Brain microvascular endothelial cell (primary cell): ENCODE results near the gene STAMBP.

Experiments
- DNase-seq: peaks from one replicate; pipeline ENCODE4 v3.0.0-alpha.2; 2020
- H3K27ac ChIP-seq: fragments of 250-450 bp; sonication (Bioruptor Pico); 2 replicates; pipeline ENCODE4 v1.5.1; 2020; ENCODE audit warnings: mild to moderate bottlenecking, moderate library complexity
- H3K27me3 ChIP-seq: fragments of 250-450 bp; sonication (Bioruptor Pico); replicated peaks from 2 replicates; pipeline ENCODE4 v1.5.1; 2020; ENCODE audit warnings: mild to moderate bottlenecking
- H3K36me3 ChIP-seq: fragments of 250-450 bp; sonication (Bioruptor Pico); replicated peaks from 2 replicates; pipeline ENCODE4 v1.5.1; 2020; ENCODE audit warnings: mild to moderate bottlenecking
- H3K4me3 ChIP-seq: 2 replicates; pipeline ENCODE4 v1.5.1; 2011; ENCODE audit warnings: low read depth, mild to moderate bottlenecking, control low read depth, low read length, moderate library complexity
- CTCF ChIP-seq: IDR thresholded peaks from 2 replicates; pipeline ENCODE4 v1.5.1; 2011; ENCODE audit warnings: low read depth, mild to moderate bottlenecking, moderate library complexity, low read length, control low read depth, inconsistent platforms; ENCODE audit errors: missing control alignments
- in situ Hi-C: cut with HindIII; loops from 2 replicates; pipeline ENCODE4 v1.10.0; 2017; ENCODE audit warnings: low sequenced_read_pairs, low pct_ligation_motif_present

STAMBP gene

GRCh38 chr2:73838889-73839534 lies 10.3 kb downstream of the STAMBP start:
- no peak for TF ChIP-seq CTCF
- DNase-seq, result no peak
- Histone ChIP-seq H3K27ac (no peak overlapping the region), H3K36me3 (no peaks in the 10 kb centered on the region), H3K4me3 (no peak overlapping the region), H3K27me3 (no peaks in the 10 kb centered on the region)
- in situ Hi-C loops, result no loop called here

DNA sequence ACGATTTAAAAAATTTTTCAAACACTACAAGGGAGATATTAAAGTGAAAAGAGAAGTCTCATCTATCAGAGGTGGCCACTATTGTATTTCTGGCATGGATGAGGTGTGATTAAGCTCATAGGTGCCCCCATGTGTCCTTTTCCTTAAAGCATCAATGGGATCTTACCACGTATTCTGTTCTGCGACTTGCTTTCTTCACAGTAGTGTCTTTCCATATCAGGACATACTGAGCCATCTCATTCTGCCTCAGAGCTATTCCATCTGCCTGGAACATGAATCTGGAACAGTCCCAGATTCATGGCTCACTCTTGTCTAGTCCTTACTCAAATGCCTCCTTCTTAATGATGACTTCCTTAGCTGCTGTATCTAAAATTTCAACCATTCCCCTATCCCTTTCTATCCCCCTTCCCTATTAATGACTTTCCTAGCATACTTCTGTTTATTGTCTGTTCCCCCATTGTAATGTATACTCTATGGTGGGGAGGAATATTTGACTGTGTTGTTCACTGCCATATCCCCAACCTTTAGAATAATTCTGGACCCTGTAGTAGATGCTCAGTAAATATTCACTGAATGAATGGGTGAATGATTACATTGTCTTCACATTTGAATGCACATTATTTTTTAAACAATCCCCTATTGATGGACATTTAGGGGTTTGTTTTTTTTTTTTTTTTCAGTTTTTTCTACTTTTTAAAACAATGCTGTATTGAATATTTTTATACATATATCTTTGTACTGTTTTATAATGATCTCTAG lies 11.1 kb downstream of the STAMBP start:
- no peak overlapping the region for H3K4me3 ChIP-seq
- no peak for DNase-seq
- TF ChIP-seq CTCF, result no peak
- no peak overlapping the region for H3K27ac ChIP-seq
- no peaks in the 10 kb centered on the region for H3K27me3 ChIP-seq
- peaks cover 2% of the 10 kb centered on the region for H3K36me3 ChIP-seq
- in situ Hi-C loops, result no loop called here

DNA sequence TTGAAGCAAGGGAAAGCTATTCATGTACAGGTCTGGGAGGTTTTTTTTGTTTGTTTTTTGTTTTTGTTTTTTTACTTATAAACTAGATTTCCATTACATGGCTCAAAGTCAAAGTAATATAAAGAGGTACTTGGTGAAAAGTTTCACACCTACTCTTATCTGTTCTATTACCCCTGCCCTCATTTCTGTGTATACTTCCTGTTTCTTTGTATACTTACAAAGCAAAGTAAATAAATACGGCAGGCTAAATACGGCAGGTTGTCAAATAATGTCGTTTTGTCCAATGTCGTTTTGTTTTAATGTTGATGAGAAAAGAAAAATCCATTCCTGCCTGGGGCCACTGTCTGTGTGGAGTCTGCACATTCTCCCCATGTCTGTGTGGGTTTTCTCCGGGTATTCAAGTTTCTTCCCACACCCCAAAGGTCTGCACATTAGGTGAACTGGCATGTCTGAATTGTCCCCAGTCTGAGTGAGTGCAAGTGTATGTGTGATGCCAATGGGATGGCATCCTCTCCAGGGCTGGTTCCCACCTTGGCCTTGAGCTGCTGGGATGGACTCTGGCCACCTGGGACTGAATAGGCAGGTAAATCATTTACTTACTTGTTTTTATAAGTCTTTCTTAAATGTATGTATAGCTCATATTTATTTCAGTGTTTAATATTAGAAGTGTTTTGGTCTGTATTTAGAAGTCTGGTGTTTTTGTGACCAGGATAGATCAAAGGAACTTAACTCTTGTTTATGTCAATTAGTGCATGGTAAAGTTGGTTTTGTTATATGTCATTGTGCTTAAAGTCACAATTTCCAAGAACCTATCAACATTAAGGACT lies 13.4 kb downstream of the STAMBP start:
- in situ Hi-C loops, result no loop called here
- H3K27ac ChIP-seq, result no peak overlapping the region
- no peak for DNase-seq
- TF ChIP-seq CTCF, result no peak
- no peaks in the 10 kb centered on the region for H3K27me3 ChIP-seq
- peaks cover 20% of the 10 kb centered on the region for H3K36me3 ChIP-seq
- no peak overlapping the region for H3K4me3 ChIP-seq

DNA sequence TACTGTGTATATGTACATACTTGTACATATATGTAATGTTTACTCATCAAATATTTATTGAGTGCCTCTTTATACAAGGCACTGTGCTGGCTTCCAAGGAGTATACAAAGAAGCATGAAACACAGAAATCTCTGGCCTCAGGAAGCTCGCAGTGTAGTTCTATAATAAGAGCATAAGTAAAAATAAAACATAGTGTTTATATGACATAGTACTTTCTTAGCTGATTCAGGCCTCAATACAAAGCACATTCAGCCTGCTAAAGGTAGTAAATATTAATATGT lies 13.9 kb downstream of the STAMBP start:
- DNase-seq, result no peak
- Histone ChIP-seq H3K36me3 (peaks cover 26% of the 10 kb centered on the region), H3K27ac (no peak overlapping the region), H3K27me3 (no peaks in the 10 kb centered on the region), H3K4me3 (no peak overlapping the region)
- in situ Hi-C loops, result no loop called here
- no peak for TF ChIP-seq CTCF

GRCh38 chr2:73844087-73844486 lies 15.3 kb downstream of the STAMBP start:
- Histone ChIP-seq H3K27ac (no peak overlapping the region), H3K4me3 (no peak overlapping the region), H3K27me3 (no peaks in the 10 kb centered on the region), H3K36me3 (peaks cover 29% of the 10 kb centered on the region)
- no peak for DNase-seq
- in situ Hi-C loops, result no loop called here
- no peak for TF ChIP-seq CTCF
